Activated B cell treated with CpG ODN at 0.5 μM for 24 hours (primary cell): Measurements from ENCODE around the gene PMPCA. TPM values are rescaled to one million over a fixed set of nuclear protein-coding genes. Genes with fewer than 3 reads are reported as not detected.

Experiments used
- ATAC-seq: fragments of 200-7000 bp; cut with Tn5 transposase; one replicate; pipeline ENCODE4 v1.10.0; 2021; ENCODE audit warnings: low read depth, mild to moderate bottlenecking, moderate library complexity
- CTCF ChIA-PET: fragments of 350-600 bp; sonication (Branson Sonifier 250); formaldehyde crosslinking; loops from one replicate; lab custom pipeline; 2021; ENCODE audit warnings: antibody characterized with exemption; lab: Charles Lee
- POLR2A ChIA-PET: fragments of 350-600 bp; sonication (Branson Sonifier 250); formaldehyde crosslinking; loops from one replicate; lab custom pipeline; 2021; ENCODE audit warnings: antibody characterized with exemption; lab: Charles Lee
- DNase-seq: peaks from one replicate; pipeline ENCODE4 v3.0.0; 2022
- H3K27ac Mint-ChIP-seq: one replicate; pipeline ENCODE4 v1.8.0; 2020; ENCODE audit warnings: mixed read lengths
- H3K27me3 Mint-ChIP-seq: one replicate; pipeline ENCODE4 v1.8.0; 2021; ENCODE audit warnings: mixed read lengths
- H3K36me3 Mint-ChIP-seq: one replicate; pipeline ENCODE4 v1.8.0; 2021; ENCODE audit warnings: low read depth, mixed read lengths
- H3K4me1 Mint-ChIP-seq: one replicate; pipeline ENCODE4 v1.8.0; 2021; ENCODE audit warnings: mixed read lengths
- H3K4me3 Mint-ChIP-seq: one replicate; pipeline ENCODE4 v1.8.0; 2020; ENCODE audit warnings: mild to moderate bottlenecking, mixed read lengths
- H3K9me3 Mint-ChIP-seq: one replicate; pipeline ENCODE4 v1.8.0; 2020; ENCODE audit warnings: mixed read lengths
- CTCF ChIP-seq: fragments of 200-600 bp; IDR thresholded peaks from one replicate; pipeline ENCODE4 v1.8.0; 2022; ENCODE audit warnings: antibody characterized with exemption, mild to moderate bottlenecking
- intact Hi-C: fragments of 100-400 bp; cut with micrococcal nuclease; formaldehyde crosslinking; loops from one replicate; pipeline ENCODE4 v1.15.1; 2024
- total RNA-seq: library from RNA; stranded (reverse); gene quantifications from 2 replicates; pipeline ENCODE4 v1.2.3, GENCODE V29; 2022

The PMPCA gene
- total RNA-seq, 1 donor from 2014 or later: 75.3 TPM

GRCh38 chr9:136416427-136416826 lies 6.0 kb downstream of the PMPCA start:
- intact Hi-C loops: no loop called here
- CTCF ChIA-PET: no interaction called here
- H3K36me3 Mint-ChIP-seq: peaks cover 76% of the 10 kb centered on the region
- no peak overlapping the region for H3K4me3 Mint-ChIP-seq
- POLR2A ChIA-PET: no interaction called here
- TF ChIP-seq CTCF: no peak
- DNase-seq: no peak
- ATAC-seq: no peak
- no peak overlapping the region for H3K27ac Mint-ChIP-seq
- peaks cover 9% of the 10 kb centered on the region for H3K4me1 Mint-ChIP-seq
- H3K9me3 Mint-ChIP-seq: no peaks in the 10 kb centered on the region
- H3K27me3 Mint-ChIP-seq: no peaks in the 10 kb centered on the region

- no peak for ATAC-seq
- TF ChIP-seq CTCF: no peak
- Mint-ChIP-seq H3K4me1 (peaks cover 4% of the 10 kb centered on the region), H3K36me3 (peaks cover 79% of the 10 kb centered on the region), H3K27ac (no peak overlapping the region), H3K27me3 (no peaks in the 10 kb centered on the region), H3K9me3 (no peaks in the 10 kb centered on the region), H3K4me3 (no peak overlapping the region)
- CTCF ChIA-PET: no interaction called here
- no peak for DNase-seq
- POLR2A ChIA-PET: interaction anchor here (0.6 kb wide), 1 partner anchor 1132 kb away, joined by 3 read pairs; no protein-coding TSS in a partner anchor
- intact Hi-C loops: no loop called here
Observed at GRCh38 chr9:136416914-136417313, 6.5 kb downstream of the PMPCA start.

GRCh38 chr9:136418182-136419091 lies 8.0 kb downstream of the PMPCA start:
- ChIA-PET POLR2A (interaction anchor here (0.5 to 0.7 kb wide), 3 partner anchors 9 to 29 kb away, joined by 4 to 7 read pairs (median 4); no protein-coding TSS in a partner anchor), CTCF (no interaction called here)
- H3K27me3 Mint-ChIP-seq: no peaks in the 10 kb centered on the region
- H3K27ac Mint-ChIP-seq: no peak overlapping the region
- no peak for TF ChIP-seq CTCF
- ATAC-seq (no peak), DNase-seq (no peak)
- H3K4me3 Mint-ChIP-seq: no peak overlapping the region
- peaks cover 80% of the 10 kb centered on the region for H3K36me3 Mint-ChIP-seq
- no peaks in the 10 kb centered on the region for H3K9me3 Mint-ChIP-seq
- intact Hi-C loops: no loop called here
- no peaks in the 10 kb centered on the region for H3K4me1 Mint-ChIP-seq

GRCh38 chr9:136419092-136419420 lies 8.6 kb downstream of the PMPCA start:
- no peak overlapping the region for H3K4me3 Mint-ChIP-seq
- CTCF ChIA-PET: no interaction called here
- H3K36me3 Mint-ChIP-seq: peaks cover 80% of the 10 kb centered on the region
- no peak overlapping the region for H3K27ac Mint-ChIP-seq
- no peaks in the 10 kb centered on the region for H3K9me3 Mint-ChIP-seq
- no peak for TF ChIP-seq CTCF
- POLR2A ChIA-PET: no interaction called here
- intact Hi-C loops: no loop called here
- ATAC-seq (no peak), DNase-seq (no peak)
- no peaks in the 10 kb centered on the region for H3K27me3 Mint-ChIP-seq
- H3K4me1 Mint-ChIP-seq: no peaks in the 10 kb centered on the region

GRCh38 chr9:136421791-136422190 lies 11.3 kb downstream of the PMPCA start:
- peaks cover 74% of the 10 kb centered on the region for H3K36me3 Mint-ChIP-seq
- intact Hi-C loops: no loop called here
- ATAC-seq (no peak), DNase-seq (no peak)
- TF ChIP-seq CTCF: no peak
- no peaks in the 10 kb centered on the region for H3K9me3 Mint-ChIP-seq
- H3K4me1 Mint-ChIP-seq: no peaks in the 10 kb centered on the region
- no peaks in the 10 kb centered on the region for H3K27me3 Mint-ChIP-seq
- CTCF ChIA-PET: no interaction called here
- H3K27ac Mint-ChIP-seq: no peak overlapping the region
- POLR2A ChIA-PET: no interaction called here
- H3K4me3 Mint-ChIP-seq: no peak overlapping the region
